A549 (cell line): ENCODE results near the gene GABBR2.

Experiments used
- GATA3 ChIP-seq: IDR thresholded peaks from 2 replicates; pipeline ENCODE4 v1.6.1; 2012; ENCODE audit warnings: borderline replicate concordance
- KDM1A ChIP-seq: fragments of 200-600 bp; sonication (generic); IDR thresholded peaks from 2 replicates; pipeline ENCODE4 v1.6.1; 2016; ENCODE audit warnings: low read depth, mild to moderate bottlenecking
- NFE2L2 ChIP-seq: fragments of 150-350 bp; conservative IDR thresholded peaks from 2 replicates; pipeline ENCODE4 v1.6.1; 2014; ENCODE audit warnings: low read length
- TF ChIP-seq, protein P1 (sequence below): fragments of >200 bp; sonication (Bioruptor Twin); formaldehyde crosslinking; IDR thresholded peaks from 3 replicates; pipeline ENCODE4 v1.5.1; 2016

DNA sequence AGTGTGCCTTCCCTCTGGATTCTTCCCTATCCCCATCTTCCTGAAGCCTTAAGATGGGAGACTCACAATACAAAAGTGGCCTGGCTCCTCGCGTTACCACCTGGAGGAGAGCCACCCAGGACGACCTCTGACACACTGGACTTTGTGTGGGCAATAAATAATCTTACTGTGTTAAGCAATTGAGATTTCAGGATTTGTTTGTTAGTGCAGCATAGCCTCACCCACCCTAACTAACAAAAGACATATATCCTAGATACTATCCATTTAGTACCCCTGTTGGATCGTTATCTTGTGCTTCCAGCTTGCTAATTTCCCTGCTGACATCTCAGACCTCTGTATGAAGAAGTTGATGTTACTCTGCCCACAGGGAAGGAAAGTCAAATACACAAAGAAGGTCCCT, 7.9 kb downstream of the GABBR2 start:
- TF ChIP-seq, protein P1, sequence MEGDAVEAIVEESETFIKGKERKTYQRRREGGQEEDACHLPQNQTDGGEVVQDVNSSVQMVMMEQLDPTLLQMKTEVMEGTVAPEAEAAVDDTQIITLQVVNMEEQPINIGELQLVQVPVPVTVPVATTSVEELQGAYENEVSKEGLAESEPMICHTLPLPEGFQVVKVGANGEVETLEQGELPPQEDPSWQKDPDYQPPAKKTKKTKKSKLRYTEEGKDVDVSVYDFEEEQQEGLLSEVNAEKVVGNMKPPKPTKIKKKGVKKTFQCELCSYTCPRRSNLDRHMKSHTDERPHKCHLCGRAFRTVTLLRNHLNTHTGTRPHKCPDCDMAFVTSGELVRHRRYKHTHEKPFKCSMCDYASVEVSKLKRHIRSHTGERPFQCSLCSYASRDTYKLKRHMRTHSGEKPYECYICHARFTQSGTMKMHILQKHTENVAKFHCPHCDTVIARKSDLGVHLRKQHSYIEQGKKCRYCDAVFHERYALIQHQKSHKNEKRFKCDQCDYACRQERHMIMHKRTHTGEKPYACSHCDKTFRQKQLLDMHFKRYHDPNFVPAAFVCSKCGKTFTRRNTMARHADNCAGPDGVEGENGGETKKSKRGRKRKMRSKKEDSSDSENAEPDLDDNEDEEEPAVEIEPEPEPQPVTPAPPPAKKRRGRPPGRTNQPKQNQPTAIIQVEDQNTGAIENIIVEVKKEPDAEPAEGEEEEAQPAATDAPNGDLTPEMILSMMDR, result no peak
- TF ChIP-seq NFE2L2 (no peak), KDM1A (no peak), GATA3 (no peak)
